Activated CD8-positive, alpha-beta memory T cell treated with anti-CD3 and anti-CD28 coated beads for 48 hours (primary cell): Measurements from ENCODE around the gene SEMA4D.
"Not testable (repeated sequence)": the region's sequence is repeated elsewhere in the genome, so short reads cannot be mapped to it uniquely, and the experiment has no call there.

Experiments
- DNase-seq, 3 experiments: peaks; one replicate each; pipeline ENCODE4 v3.0.0-alpha.2; 2020; ENCODE audit warnings: low read depth in 2 of 3, low spot score in 2 of 3

The SEMA4D gene

DNA sequence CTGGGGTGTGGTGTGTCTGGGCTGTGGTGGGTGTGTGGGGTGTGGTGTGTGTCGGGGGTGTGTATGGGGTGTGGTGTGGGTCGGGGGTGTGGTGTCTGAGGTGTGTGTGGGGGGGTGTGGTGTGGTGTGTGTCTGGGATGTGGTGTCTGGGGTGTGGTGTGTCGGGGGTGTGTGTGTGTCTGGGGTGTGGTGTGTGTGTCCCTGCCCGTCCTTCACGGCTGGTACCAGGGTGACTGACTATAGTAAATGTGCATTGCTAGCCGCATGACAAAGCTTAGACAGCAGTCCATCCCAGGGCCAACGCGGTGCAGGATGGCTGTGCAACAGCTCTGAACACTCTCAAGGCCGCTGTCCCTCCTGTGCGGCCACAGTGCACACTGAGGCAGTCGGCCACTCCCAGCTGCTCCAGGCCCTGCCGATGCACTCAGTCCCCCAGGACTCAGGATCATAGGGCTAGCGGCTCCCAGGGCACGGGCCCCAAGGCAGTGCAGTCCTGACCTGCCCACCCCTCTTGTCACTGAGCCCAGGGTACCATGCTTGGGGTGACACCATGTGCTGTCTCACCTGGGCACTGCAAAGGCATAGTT, 125.6 kb downstream of the SEMA4D start:
- DNase-seq, result no peak

DNA sequence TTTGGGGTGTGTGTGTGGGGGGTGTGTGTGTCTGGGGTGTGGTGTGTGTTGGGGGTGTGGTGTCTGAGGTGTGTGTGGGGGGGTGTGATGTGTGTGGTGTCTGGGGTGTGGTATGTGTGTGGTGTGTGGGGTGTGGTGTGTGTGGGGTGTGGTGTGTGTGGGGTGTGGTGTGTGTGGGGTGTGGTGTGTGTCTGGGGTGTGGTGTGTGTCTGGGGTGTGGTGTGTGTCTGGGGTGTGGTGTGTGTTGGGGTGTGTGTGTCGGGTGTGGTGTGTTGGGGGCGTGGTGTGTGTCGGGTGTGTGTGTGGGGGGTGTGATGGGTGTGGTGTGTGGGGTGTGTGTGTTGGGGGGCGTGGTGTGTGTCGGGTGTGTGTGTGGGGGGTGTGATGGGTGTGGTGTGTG, 126.1 kb downstream of the SEMA4D start:
- not testable (repeated sequence) for DNase-seq

DNA sequence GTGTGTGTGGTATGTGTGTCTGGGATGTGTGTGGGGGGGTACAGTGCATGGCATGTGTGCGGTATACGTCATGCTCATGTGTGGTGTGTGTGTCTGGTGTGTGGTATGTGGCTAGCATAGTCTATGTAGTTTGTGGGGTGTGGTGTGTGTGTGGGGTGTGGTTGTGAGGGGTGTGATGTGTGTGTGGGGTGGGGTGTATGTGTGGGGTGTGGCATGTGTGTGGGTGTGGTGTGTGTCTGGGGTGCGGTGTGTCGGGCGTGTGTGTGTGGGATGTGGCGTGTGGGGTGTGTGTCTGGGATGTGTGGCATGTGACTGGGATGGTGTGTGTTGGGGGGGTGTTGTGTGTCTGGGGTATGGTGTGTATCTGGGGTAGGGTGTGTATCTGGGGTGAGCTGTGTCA, 127.3 kb downstream of the SEMA4D start:
- DNase-seq, result no peak

DNA sequence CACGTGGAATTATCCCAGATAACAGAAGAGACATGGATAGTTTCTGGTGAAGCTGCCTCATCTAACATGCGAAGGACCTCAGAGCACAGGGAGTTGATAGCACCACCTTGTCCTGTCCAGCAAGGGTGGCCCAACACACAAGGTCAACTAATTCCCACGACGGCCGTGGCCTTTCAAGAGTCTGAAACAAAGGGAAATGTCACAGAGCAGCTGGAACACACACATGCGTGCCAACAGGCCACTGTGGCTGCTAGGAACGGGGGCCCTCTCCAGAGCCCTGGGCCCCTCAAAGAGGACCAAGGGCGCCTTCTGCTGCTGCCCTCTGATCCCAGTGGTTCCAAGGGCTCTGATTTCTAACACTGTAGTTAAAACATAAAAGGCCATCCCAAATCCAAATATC, 128.9 kb downstream of the SEMA4D start:
- DNase-seq, result no peak

DNA sequence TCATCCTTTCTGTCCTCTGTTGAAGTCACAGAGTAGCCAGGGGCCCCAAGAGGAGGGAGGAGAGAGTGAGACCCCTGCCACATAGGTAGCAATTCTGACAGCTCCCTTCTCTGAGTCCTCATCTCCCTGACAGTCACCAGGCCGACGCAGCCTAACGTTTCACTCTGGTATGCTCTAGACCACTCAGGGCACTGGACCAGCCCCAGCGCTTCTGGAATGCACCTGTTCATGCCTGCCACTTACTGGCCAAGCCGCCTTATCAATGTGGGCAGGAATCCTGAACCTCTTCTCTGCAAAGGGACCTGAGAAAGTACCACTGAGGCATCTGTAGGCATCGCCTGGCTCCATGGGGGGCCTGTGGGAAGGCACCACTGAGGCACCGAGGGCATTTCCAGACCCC, 129.4 kb downstream of the SEMA4D start:
- DNase-seq, result no peak

DNA sequence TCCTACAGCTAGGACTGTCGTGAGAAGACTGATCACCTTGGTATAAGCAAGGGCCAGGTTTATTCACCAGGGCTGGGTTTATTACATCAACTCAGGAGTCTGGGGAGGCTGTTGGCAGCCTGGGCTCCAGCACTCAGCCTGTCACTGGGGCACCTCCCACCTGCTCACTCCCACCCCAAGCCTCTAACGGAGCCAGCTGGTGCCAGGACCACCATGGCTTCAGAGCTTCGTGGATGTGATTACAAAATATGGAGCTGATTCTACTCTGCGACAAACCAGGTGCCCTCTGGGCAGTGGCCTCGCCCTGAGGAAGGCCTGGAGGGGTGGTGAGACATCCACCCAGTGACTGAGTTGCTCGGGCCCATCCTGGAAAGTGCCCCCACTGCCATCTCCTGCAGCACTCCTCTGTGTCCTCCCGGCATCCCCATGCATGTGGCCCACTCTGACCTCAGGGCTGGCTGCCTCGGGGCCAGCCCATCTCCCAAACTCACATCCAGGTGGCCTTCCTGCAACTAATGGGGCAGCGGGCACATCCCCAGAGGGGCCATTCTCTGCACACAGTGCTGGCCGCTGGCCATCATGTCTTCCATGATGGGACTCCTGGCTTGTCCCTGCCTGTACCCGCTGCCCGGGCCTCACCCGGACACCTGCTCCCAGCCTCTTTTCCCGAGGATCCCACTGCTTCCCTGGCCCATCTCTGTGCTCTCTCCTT, 130.0 kb downstream of the SEMA4D start:
- no peak for DNase-seq

DNA sequence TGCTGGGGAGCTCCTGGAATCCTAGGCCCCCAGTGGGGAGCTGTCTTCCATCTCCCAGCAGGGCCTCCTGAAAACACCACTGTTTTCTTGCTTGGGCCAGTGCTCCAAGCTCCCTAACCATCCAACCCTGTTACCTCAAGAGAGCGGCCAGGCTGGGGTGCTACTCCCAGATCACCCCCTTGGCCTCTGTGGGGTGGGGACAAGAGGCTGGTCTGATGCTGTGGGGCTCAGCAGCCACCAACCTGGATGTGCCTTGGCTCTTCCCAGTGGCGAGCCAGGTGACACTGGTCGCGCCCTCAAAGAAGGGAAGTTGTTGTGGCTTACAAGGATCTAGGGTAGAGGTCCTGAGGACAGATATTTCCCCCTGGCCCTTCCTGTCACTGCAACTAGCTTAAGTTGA, 130.6 kb downstream of the SEMA4D start:
- DNase-seq, result no peak

DNA sequence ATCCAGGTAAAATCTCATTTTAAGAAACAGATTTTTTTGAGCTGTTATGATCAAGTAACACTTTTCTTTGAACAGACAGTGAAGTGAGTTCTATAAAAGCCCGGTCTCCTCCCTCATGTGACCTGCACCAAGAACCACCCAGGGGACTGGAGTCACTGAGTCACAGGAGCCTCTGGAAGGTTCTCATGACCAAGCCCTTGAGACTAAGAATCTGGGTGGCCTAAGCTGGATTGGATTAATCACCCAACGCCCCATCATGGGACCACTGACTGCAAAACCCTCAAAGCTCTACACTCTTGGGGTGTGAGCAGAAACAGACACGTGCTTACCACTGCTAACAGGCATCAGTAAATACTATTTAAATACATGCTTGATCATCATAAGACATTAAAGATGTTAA, 131.2 kb downstream of the SEMA4D start:
- no peak for DNase-seq

DNA sequence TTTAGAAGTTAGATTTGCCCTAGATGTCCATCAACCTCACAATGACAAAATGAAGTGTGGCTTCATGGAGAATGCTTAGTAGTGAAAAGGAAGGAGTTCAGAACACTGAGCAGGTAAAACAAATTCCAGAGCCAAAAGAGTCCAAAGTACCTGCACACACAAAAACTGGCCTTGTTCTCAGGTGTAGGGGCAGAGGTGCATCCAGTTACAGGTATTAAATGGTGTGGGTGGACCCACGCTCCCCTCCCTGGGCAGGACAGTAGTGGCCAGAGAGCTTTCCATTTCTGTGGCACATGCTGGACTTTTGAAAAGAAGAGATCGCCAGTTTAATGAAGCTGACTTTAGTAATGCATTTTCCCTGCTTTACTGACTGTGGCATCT, 132.4 kb downstream of the SEMA4D start:
- DNase-seq, result no peak

DNA sequence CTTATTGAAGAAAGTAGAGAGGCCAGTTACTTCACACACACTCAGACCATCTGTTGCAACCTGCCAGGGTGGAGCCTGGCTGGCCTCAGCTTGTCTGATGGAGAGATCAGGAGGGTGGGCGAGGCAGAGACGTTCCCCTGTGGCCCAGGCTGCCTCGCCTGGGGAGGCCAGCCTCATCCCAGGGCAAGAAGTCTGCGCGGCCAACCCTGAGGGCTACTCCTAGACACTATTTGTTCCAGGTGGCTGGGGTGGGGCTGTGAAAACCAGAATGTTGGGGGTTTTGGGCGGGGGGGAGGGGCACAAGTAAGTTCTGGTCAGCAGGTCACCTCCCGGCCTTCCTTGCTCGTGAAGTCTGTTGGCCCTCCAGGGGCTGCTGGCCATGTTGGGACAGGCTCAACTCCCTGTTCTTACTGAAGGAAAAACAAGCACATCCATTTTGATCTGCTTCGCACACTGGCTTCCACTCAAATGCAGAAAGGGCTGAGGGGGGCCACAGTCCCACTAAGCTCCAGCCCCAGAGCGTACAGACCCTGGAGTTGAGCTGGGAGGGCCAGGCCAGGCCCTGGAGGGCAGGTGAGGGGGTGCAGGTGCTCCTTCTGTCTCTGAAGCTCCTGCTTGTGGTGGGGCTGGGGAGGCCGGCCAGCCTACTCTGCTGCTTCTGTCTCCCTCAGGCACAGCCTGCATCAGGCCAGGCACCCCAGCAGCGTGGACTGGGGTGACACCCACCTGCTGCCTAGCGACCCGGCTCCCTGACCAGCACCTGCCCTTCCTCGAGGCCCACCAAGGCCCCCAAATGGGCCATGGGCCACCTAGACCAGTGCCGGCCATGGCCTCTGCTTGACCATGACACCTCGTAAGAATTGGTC, 133.0 kb downstream of the SEMA4D start:
- no peak for DNase-seq

DNA sequence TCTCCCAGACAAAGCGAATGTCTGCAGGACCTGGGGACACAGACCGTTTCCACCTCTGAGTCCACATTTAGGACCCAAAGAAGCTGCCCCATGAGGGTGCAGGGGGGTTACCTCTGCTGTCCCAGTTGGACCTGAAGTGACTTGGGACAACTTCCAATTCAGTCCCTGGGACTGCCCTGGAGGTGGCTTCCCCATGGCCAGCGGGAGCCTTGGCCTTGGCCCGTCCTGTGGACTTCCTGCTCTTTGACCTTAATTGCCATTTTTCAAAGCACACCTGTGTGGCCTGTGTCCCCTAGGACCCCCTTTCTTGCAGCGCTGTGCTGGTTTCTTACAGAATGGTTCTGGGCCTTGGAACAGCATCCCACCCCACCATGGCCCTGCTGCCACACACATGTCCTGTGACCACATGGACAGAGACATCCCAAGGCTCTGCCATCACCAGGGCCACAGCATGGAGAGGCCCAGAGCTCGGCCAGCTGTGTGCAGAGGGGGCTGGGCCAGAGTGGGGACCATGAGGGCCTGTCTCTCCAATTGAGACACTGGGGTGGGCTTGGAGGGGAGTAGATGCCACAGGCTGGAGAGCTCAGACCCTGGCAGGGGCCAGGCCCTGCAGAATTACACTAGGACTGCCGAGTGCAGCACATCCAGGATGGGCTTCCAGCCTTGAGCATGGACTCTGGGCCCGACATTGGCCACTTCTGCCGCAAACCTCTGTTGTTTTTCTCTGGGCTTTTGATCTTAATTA, 133.8 kb downstream of the SEMA4D start:
- DNase-seq, result no peak

DNA sequence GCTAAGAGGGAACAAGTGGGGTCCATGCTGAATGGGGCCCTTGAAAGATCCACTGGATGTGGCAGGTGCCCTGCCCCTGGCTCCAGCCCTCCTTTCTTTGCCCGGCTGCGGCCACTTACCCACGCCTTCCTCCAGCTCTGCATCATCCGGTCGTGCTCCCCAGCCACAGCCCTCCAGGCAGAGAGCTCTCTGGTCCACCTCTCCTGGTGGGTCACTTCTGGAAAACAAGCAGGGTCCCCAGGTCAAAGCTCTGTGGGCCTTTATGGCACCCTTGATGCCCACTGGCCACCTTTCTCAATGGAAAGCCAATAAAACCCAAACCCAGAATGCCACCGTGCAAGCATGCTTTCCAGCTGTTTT, 134.6 kb downstream of the SEMA4D start:
- no peak for DNase-seq

DNA sequence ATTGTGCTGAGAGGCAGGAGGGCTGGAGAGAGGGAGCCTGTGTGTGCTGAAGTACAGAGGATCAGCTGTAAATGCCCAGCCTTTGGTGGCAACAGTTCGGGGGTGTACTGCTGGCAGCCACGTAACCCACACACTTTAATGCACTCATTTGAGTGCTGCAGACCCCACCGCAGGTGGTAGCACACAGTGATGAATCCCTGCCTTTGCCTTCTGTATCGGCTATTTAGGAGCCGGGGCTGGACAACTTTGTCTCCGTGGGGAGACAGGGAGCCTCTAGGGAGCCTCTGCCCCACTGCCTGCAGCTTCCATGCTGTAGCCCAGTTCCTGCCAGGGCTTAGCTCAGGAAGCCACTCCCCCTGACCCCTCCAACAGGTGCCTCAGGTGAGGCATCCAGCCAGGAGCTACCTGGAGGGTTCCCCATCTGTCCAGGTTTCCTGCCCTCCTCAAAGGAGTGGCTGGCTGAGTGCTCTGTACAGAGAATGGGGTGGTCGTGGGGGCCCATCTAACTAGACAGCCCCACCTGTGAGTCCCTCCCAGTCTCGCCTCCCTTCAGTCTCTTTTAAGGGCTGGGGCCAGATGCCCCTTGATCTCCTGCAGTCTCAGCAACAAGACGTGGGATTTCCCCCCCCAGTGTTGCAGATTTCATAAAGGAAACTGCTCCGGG, 135.1 kb downstream of the SEMA4D start:
- no peak for DNase-seq

DNA sequence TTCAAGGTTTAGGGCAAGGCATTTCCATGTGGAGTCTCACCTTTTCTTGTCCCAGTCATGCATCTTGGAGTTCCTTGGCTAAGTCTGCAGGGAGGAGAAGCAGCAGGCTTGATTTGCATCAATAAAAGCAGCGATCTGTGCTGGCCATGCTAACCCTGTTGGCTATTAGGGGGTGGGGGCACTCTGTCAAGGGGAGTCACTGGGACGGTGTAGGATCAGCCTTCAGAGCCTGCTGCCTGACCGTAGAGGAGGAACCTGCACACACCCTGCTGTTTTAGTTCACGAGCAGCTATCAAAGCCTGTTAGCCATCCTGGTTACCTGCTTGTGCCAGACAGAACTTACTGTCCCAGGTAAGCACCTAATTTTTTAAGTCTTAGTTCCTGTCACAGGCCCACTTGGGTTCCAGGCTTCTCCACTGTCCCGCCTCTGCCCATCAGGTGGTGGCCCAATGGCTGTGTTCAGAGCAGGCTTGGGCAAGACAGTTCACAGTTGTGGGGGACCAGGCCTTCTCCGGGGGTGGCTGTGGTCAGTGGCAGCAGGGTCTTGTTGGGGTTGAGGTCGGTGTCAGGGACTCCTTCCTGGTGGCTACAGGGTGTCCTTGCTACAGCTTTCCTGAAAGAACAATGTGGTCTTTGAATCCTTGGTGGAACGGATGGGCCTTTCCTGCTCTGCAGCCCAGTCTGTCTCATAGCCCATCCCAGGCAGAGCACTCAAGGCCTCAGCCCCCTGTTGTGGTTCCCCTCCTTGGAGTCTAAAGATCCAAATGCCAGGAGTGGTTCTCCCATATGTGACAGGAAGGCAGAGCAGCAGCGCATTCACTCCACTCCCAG, 135.9 kb downstream of the SEMA4D start:
- no peak for DNase-seq

DNA sequence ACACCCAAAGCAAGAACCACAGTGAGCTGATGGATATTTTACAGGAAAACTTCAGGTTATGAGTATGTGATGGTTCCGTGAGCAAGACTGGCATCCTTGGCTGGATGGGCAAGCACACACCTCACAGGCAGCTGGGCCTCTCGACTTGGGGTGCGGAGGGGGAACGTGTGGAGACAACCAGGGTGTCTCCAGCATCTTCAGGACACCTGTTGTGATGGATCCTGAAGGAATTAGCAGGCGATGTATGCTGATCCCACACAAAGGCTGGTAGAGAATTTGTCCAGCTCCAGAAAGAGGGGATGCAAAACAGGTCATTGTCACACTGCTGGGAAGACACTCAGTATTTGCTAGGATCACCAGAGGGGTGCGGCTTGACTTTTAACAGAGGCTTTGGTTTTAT, 136.9 kb downstream of the SEMA4D start:
- no peak for DNase-seq

DNA sequence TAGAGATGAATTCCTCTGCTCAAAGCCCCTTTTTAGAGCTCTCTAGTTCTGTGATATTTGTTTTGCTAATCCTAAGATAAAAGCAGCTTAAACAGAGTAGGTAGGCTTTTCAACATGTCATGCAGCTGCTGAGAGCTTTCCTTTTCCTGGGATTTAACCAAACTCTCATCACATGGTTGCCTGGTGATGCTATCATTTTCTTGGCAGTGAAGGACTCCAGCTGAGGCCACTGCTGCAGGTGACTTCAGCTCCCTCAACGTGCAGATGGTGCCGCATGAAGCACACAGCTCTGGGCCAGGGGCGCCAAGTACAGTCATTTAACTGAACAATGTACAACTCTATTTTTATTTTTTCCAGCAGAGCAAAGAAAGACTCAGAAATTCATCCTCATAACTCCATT, 137.4 kb downstream of the SEMA4D start:
- no peak for DNase-seq

DNA sequence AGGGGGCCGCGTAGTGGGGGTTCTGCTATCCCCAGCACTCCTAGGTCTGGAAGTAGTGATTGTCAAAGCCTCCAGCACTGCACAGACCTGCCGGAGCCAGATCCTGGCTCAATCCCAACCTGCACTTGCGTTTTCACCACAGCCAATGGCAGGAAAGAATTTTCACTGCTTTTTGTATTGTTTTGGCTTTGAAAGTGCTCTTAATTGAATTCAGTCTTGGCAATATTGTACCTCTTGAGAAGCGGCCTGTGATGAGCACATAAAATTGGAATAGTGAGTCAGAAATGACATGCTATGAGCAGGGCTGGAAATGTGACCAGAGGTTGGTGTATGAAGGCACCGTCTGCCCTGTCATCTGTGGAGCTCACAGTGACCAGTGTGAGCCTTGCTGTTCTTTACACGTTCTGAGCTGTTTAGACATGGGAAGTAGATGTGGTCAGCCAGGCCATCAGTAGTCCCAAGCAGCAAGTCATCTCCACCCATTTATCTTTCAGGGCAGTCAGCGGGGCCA, 138.1 kb downstream of the SEMA4D start:
- no peak for DNase-seq

DNA sequence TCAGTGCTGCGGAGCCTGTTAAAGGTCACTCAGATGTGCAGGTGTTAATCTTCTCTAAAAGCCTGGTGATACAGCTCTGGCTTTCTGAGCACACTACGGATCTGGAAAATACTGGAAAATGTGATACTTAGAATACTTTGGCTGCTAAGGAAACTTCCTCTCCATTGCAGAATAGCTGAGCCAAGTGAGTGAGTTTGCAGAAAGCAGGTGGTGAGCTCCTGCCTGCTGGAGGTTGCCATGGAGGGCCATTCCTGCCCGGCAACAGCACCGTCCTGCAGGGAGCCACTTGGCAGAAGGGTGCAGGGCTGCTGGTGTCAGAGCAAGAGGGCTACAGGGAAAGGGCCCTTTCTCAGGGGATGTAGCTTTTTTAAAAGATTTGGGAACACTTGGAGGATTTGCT, 138.9 kb downstream of the SEMA4D start:
- no peak for DNase-seq

DNA sequence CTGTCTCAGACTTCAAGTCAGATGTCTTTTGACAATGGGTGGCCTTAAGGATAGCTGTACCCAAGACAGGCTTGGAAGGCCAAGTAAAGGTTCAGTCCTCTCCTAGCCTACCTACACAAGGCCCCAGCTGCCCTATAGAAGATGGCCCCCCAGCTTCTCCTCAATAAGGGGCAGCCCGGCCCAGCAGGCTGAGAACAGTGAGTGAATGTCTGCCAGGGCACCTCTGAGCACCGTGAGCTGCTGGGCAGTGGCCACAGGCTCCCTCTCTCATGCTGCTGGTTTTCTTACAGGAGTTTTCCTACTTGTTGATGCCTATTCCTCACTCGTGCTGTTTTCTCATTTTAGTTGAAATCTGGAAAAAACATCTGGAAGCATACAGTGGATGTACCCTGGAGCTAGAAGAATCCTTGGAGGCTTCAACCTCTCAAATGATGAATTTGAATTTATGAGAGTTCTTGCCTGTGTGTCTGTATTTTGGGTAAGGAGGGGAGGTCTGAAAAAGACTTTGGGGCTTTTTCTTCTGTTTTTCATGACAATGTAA, 139.5 kb downstream of the SEMA4D start:
- DNase-seq, result no peak
